Naive thymus-derived CD4-positive, alpha-beta T cell (primary cell): Measurements from ENCODE around the gene PTPRJ. TPM values are rescaled to one million over a fixed set of nuclear protein-coding genes. Genes with fewer than 3 reads are reported as not detected.
A peak's percentile ranks its signal among the peaks of the same experiment; 100 is the strongest.

ENCODE experiments used
- ATAC-seq: fragments of 150-1000 bp; cut with Tn5 transposase; 2 replicates; pipeline ENCODE4 v1.10.0; 2021; ENCODE audit warnings: mild to moderate bottlenecking, moderate library complexity
- CTCF ChIA-PET: fragments of 350-600 bp; sonication (Branson Sonifier 250); formaldehyde crosslinking; loops from one replicate; lab custom pipeline; 2021; ENCODE audit warnings: antibody characterized with exemption; lab: Charles Lee
- POLR2A ChIA-PET: fragments of 350-600 bp; sonication (Branson Sonifier 250); formaldehyde crosslinking; loops from one replicate; lab custom pipeline; 2021; ENCODE audit warnings: antibody characterized with exemption, inconsistent platforms; lab: Charles Lee
- DNase-seq, 9 donors: peaks; one replicate each; pipeline versions ENCODE4 v3.0.0 to v3.0.0-alpha.2; 2020 to 2022; ENCODE audit warnings: mixed read lengths in 1 of 9
- H3K27ac ChIP-seq: one replicate; pipeline ENCODE4 v1.7.0; 2013; ENCODE audit warnings: mild to moderate bottlenecking, low read depth, low read length, moderate library complexity
- H3K27me3 ChIP-seq, 2 donors: one replicate each; pipeline ENCODE4 v1.7.0; 2013; ENCODE audit warnings: low read length in 2 of 2, mild to moderate bottlenecking in 2 of 2, moderate library complexity in 2 of 2; ENCODE audit not compliant: control insufficient read depth in 2 of 2, insufficient read depth in 2 of 2
- H3K36me3 ChIP-seq, 3 experiments: 1 replicate in 2 of 3; 2 replicates in 1 of 3; pipeline ENCODE4 v1.7.0; 2013; ENCODE audit warnings: low read length in 3 of 3, mild to moderate bottlenecking in 3 of 3, moderate library complexity in 1 of 3; ENCODE audit not compliant: insufficient read depth in 3 of 3, control insufficient read depth in 2 of 3
- H3K4me1 ChIP-seq, 2 donors: one replicate each; pipeline ENCODE4 v1.7.0; 2013; ENCODE audit warnings: low read length in 2 of 2, mild to moderate bottlenecking in 2 of 2, moderate library complexity in 1 of 2; ENCODE audit not compliant: control insufficient read depth in 2 of 2, insufficient read depth in 2 of 2
- H3K4me3 ChIP-seq: 2 replicates; pipeline ENCODE4 v1.7.0; 2013; ENCODE audit warnings: mild to moderate bottlenecking, low read length
- H3K9me3 ChIP-seq, 3 experiments: 1 replicate in 2 of 3; 2 replicates in 1 of 3; pipeline ENCODE4 v1.7.0; 2013; ENCODE audit warnings: low read length in 3 of 3; ENCODE audit not compliant: control insufficient read depth in 2 of 3
- H3K27ac Mint-ChIP-seq, 9 donors: one replicate each; pipeline ENCODE4 v1.8.0; 2020 to 2022; ENCODE audit warnings: mixed read lengths in 9 of 9, mild to moderate bottlenecking in 8 of 9, moderate library complexity in 5 of 9, inconsistent platforms in 2 of 9
- H3K27me3 Mint-ChIP-seq, 5 donors: one replicate each; pipeline ENCODE4 v1.8.0; 2021 to 2022; ENCODE audit warnings: mixed read lengths in 5 of 5, mild to moderate bottlenecking in 1 of 5
- H3K36me3 Mint-ChIP-seq, 5 donors: one replicate each; pipeline ENCODE4 v1.8.0; 2020 to 2022; ENCODE audit warnings: mixed read lengths in 5 of 5, mild to moderate bottlenecking in 3 of 5, inconsistent platforms in 1 of 5
- H3K4me1 Mint-ChIP-seq, 7 donors: one replicate each; pipeline ENCODE4 v1.8.0; 2020 to 2022; ENCODE audit warnings: mixed read lengths in 7 of 7, mild to moderate bottlenecking in 3 of 7, inconsistent platforms in 1 of 7
- H3K4me3 Mint-ChIP-seq, 10 donors: one replicate each; pipeline ENCODE4 v1.8.0; 2020 to 2022; ENCODE audit warnings: mild to moderate bottlenecking in 10 of 10, mixed read lengths in 10 of 10, moderate library complexity in 6 of 10, inconsistent platforms in 2 of 10
- H3K9me3 Mint-ChIP-seq, 11 donors: one replicate each; pipeline ENCODE4 v1.8.0; 2020 to 2022; ENCODE audit warnings: mixed read lengths in 11 of 11, mild to moderate bottlenecking in 4 of 11, inconsistent platforms in 1 of 11, moderate library complexity in 1 of 11
- intact Hi-C, 2 donors: fragments of 100-400 bp; cut with micrococcal nuclease; formaldehyde crosslinking; loops; one replicate each; pipeline ENCODE4 v1.15.1; 2023
- polyA plus RNA-seq, 2 donors: library from polyadenylated mRNA; unstranded; fragments of 300-500 nt; fragmentation: Illumina TruSeq; gene quantifications; one replicate each; pipeline ENCODE4 v1.2.3, GENCODE V29; 2021
- total RNA-seq, 6 experiments: library from RNA in 5 of 6; stranded (reverse) in 5 of 6; gene quantifications; 1 replicate in 5 of 6; 2 replicates in 1 of 6; pipeline ENCODE4 v1.2.3 and lab custom pipeline; 2021 to 2026

The PTPRJ gene
- total and polyA plus RNA-seq, 7 experiments from 2014 or later: 7.0 to 82.3 (median 46.7) TPM

GRCh38 chr11:48058788-48059187 is 78.4 kb downstream of the PTPRJ start:
- H3K4me1 Mint-ChIP-seq: peaks cover 71 to 94% (median 87%) of the 10 kb centered on the region in 7 donors
- Histone ChIP-seq H3K36me3 (no peaks in the 10 kb centered on the region), H3K4me1 (peaks cover 48 to 80% of the 10 kb centered on the region in 2 donors), H3K27ac (no peak overlapping the region), H3K9me3 (no peaks in the 10 kb centered on the region), H3K27me3 (no peaks in the 10 kb centered on the region), H3K4me3 (no peak overlapping the region)
- no peaks in the 10 kb centered on the region for H3K9me3 Mint-ChIP-seq
- ATAC-seq: no peak
- CTCF ChIA-PET: interaction anchor here (0.6 to 4.3 kb wide), 2 partner anchors 49 to 225 kb away, joined by 8 to 31 read pairs; no protein-coding TSS in a partner anchor
- POLR2A ChIA-PET: interaction anchor here (0.7 to 7.6 kb wide), 4 partner anchors 25 to 58 kb away, joined by 3 to 129 read pairs (median 30); no protein-coding TSS in a partner anchor
- no peak for DNase-seq
- intact Hi-C loops: loop anchor here in 1 of 2 donors (5.0 kb wide), 1 partner anchor 211 kb away; the partner anchor contains the start of gene NUP160
- peak overlapping the region; percentile 41 to 93 (median 86) for H3K27ac Mint-ChIP-seq
- H3K36me3 Mint-ChIP-seq: peaks cover 0 to 34% (median 0%) of the 10 kb centered on the region in 5 donors
- H3K27me3 Mint-ChIP-seq: peaks cover 0 to 2% (median 0%) of the 10 kb centered on the region in 5 donors
- peak overlapping the region in 8 of 10 donors; percentile 49 to 88 (median 76) for H3K4me3 Mint-ChIP-seq

- no peaks in the 10 kb centered on the region for H3K27me3 ChIP-seq
- H3K36me3 Mint-ChIP-seq: peaks cover 0 to 33% (median 2%) of the 10 kb centered on the region in 5 donors
- peak overlapping the region in 5 of 9 donors; percentile 21 to 77 (median 55) for H3K27ac Mint-ChIP-seq
- H3K4me3 ChIP-seq: no peak overlapping the region
- H3K27me3 Mint-ChIP-seq: no peaks in the 10 kb centered on the region
- CTCF ChIA-PET: no interaction called here
- POLR2A ChIA-PET: interaction anchor here (0.6 to 1.0 kb wide), 3 partner anchors 19 to 77 kb away, joined by 3 to 4 read pairs (median 3); no protein-coding TSS in a partner anchor
- intact Hi-C loops: loop anchor here in 1 of 2 donors (1.0 kb wide), 1 partner anchor 7 kb away; no protein-coding TSS in a partner anchor
- H3K4me1 Mint-ChIP-seq: peaks cover 53 to 84% (median 73%) of the 10 kb centered on the region in 7 donors
- no peaks in the 10 kb centered on the region for H3K9me3 Mint-ChIP-seq
- no peaks in the 10 kb centered on the region for H3K9me3 ChIP-seq
- no peak for DNase-seq
- H3K4me1 ChIP-seq: peaks cover 13 to 49% of the 10 kb centered on the region in 2 donors
- peak overlapping the region in 3 of 10 donors; percentile 6 to 31 (median 7) for H3K4me3 Mint-ChIP-seq
- H3K36me3 ChIP-seq: no peaks in the 10 kb centered on the region
- ATAC-seq: no peak
- H3K27ac ChIP-seq: no peak overlapping the region
Observed at GRCh38 chr11:48062649-48063048, 82.3 kb downstream of the PTPRJ start.

- Mint-ChIP-seq H3K4me3 (peak overlapping the region; percentile 19 to 65 (median 48)), H3K27ac (peak overlapping the region in 8 of 9 donors; percentile 60 to 84 (median 72)), H3K9me3 (no peaks in the 10 kb centered on the region), H3K4me1 (peaks cover 51 to 84% (median 73%) of the 10 kb centered on the region in 7 donors), H3K27me3 (no peaks in the 10 kb centered on the region), H3K36me3 (peaks cover 2 to 37% (median 10%) of the 10 kb centered on the region in 5 donors)
- no peaks in the 10 kb centered on the region for H3K27me3 ChIP-seq
- intact Hi-C loops: loop anchor here in 1 of 2 donors (1.0 kb wide), 1 partner anchor 8 kb away; no protein-coding TSS in a partner anchor
- POLR2A ChIA-PET: interaction anchor here (0.6 to 1.2 kb wide), 10 partner anchors 9 to 528 kb away, joined by 3 to 7 read pairs (median 4); no protein-coding TSS in a partner anchor
- CTCF ChIA-PET: interaction anchor here (0.6 to 1.4 kb wide), 5 partner anchors 45 to 804 kb away, joined by 3 to 5 read pairs (median 3); no protein-coding TSS in a partner anchor
- no peak overlapping the region for H3K4me3 ChIP-seq
- H3K4me1 ChIP-seq: peaks cover 5 to 40% of the 10 kb centered on the region in 2 donors
- DNase-seq (no peak), ATAC-seq (no peak)
- no peaks in the 10 kb centered on the region for H3K36me3 ChIP-seq
- no peaks in the 10 kb centered on the region for H3K9me3 ChIP-seq
- H3K27ac ChIP-seq: no peak overlapping the region
Observed at GRCh38 chr11:48063424-48063978, 83.1 kb downstream of the PTPRJ start.

GRCh38 chr11:48064306-48064705 is 83.9 kb downstream of the PTPRJ start:
- Histone ChIP-seq H3K4me3 (no peak overlapping the region), H3K27me3 (no peaks in the 10 kb centered on the region), H3K9me3 (no peaks in the 10 kb centered on the region), H3K36me3 (no peaks in the 10 kb centered on the region), H3K27ac (no peak overlapping the region), H3K4me1 (peaks cover 0 to 34% of the 10 kb centered on the region in 2 donors)
- intact Hi-C loops: no loop called here
- POLR2A ChIA-PET: interaction anchor here (0.6 to 1.1 kb wide), 3 partner anchors 8 to 58 kb away, joined by 3 to 7 read pairs (median 3); no protein-coding TSS in a partner anchor
- Mint-ChIP-seq H3K27me3 (no peaks in the 10 kb centered on the region), H3K4me1 (peaks cover 47 to 78% (median 69%) of the 10 kb centered on the region in 7 donors), H3K4me3 (peak overlapping the region in 7 of 10 donors; percentile 27 to 65 (median 48)), H3K27ac (peak overlapping the region in 8 of 9 donors; percentile 60 to 84 (median 72)), H3K36me3 (peaks cover 4 to 36% (median 15%) of the 10 kb centered on the region in 5 donors), H3K9me3 (no peaks in the 10 kb centered on the region)
- CTCF ChIA-PET: interaction anchor here (0.6 to 1.4 kb wide), 5 partner anchors 22 to 129 kb away, joined by 3 to 5 read pairs (median 4); no protein-coding TSS in a partner anchor
- no peak for DNase-seq
- no peak for ATAC-seq

- Mint-ChIP-seq H3K9me3 (no peaks in the 10 kb centered on the region), H3K4me1 (peaks cover 32 to 58% (median 48%) of the 10 kb centered on the region in 7 donors), H3K4me3 (no peak overlapping the region), H3K36me3 (peaks cover 4 to 37% (median 17%) of the 10 kb centered on the region in 5 donors), H3K27ac (no peak overlapping the region), H3K27me3 (no peaks in the 10 kb centered on the region)
- Histone ChIP-seq H3K4me1 (peaks cover 0 to 11% of the 10 kb centered on the region in 2 donors), H3K4me3 (no peak overlapping the region), H3K36me3 (peaks cover 0 to 3% (median 0%) of the 10 kb centered on the region in 3 experiments), H3K27me3 (no peaks in the 10 kb centered on the region), H3K9me3 (no peaks in the 10 kb centered on the region), H3K27ac (no peak overlapping the region)
- intact Hi-C loops: no loop called here
- ATAC-seq (peak; percentile 44), DNase-seq (no peak)
- CTCF ChIA-PET: no interaction called here
- POLR2A ChIA-PET: no interaction called here
Observed at GRCh38 chr11:48066881-48067800, 86.8 kb downstream of the PTPRJ start.
